Retina (tissue), 1 donor: ENCODE data around the gene TBCK.
"Not testable (repeated sequence)": the region's sequence is repeated elsewhere in the genome, so short reads cannot be mapped to it uniquely, and the experiment has no call there.

Source experiments
- DNase-seq: peaks from one replicate; pipeline ENCODE4 v3.0.0-alpha.2; 2016

The TBCK gene

GRCh38 chr4:106208481-106209460 is 107.2 kb downstream of the TBCK start:
- DNase-seq: no peak

GRCh38 chr4:106201373-106201772 is 114.6 kb downstream of the TBCK start:
- DNase-seq: no peak

- DNase-seq: no peak
Measured at GRCh38 chr4:106195435-106195950, 120.5 kb downstream of the TBCK start.

- no peak for DNase-seq
Measured at GRCh38 chr4:106194801-106195200, 121.2 kb downstream of the TBCK start.

- DNase-seq: no peak
Measured at GRCh38 chr4:106192131-106192530, 123.9 kb downstream of the TBCK start.

GRCh38 chr4:106186201-106186600 is 129.8 kb downstream of the TBCK start:
- DNase-seq: no peak

GRCh38 chr4:106183551-106183950 is 132.5 kb downstream of the TBCK start:
- no peak for DNase-seq

GRCh38 chr4:106172861-106173260 is 143.1 kb downstream of the TBCK start:
- DNase-seq: no peak

GRCh38 chr4:106165351-106166010 is 150.5 kb downstream of the TBCK start:
- no peak for DNase-seq

GRCh38 chr4:106162278-106162677 is 153.7 kb downstream of the TBCK start:
- no peak for DNase-seq

GRCh38 chr4:106160560-106160959 is 155.4 kb downstream of the TBCK start:
- DNase-seq: no peak

GRCh38 chr4:106149911-106150310 is 166.1 kb downstream of the TBCK start:
- DNase-seq: no peak

- DNase-seq: no peak
Measured at GRCh38 chr4:106149026-106149425, 167.0 kb downstream of the TBCK start.

GRCh38 chr4:106142616-106143127 is 173.3 kb downstream of the TBCK start:
- no peak for DNase-seq

GRCh38 chr4:106140601-106141000 is 175.4 kb downstream of the TBCK start:
- DNase-seq: no peak

GRCh38 chr4:106136777-106137331 is 179.2 kb downstream of the TBCK start:
- no peak for DNase-seq

- DNase-seq: no peak
Measured at GRCh38 chr4:106132045-106132444, 184.0 kb downstream of the TBCK start.

- DNase-seq: no peak
Measured at GRCh38 chr4:106126062-106126461, 189.9 kb downstream of the TBCK start.

GRCh38 chr4:106119949-106120555 is 196.0 kb downstream of the TBCK start:
- not testable (repeated sequence) for DNase-seq

- no peak for DNase-seq
Measured at GRCh38 chr4:106116025-106116424, 200.0 kb downstream of the TBCK start.

GRCh38 chr4:106114270-106114669 is 201.7 kb downstream of the TBCK start:
- no peak for DNase-seq

- DNase-seq: not testable (repeated sequence)
Measured at GRCh38 chr4:106111778-106112469, 204.1 kb downstream of the TBCK start.
